K562 (cell line): ENCODE data around the gene PTH1R. TPM values are rescaled to one million over a fixed set of nuclear protein-coding genes. Genes with fewer than 3 reads are reported as not detected.

Experiments used
- ATAC-seq: fragments of 200-7000 bp; cut with Tn5 transposase; 3 replicates; pipeline ENCODE4 v1.9.1; 2020; ENCODE audit warnings: moderate library complexity
- BruUV-seq: library from RNA; stranded (reverse); fragments of 400-500 nt; replicated peaks from 2 replicates; lab custom pipeline; 2021; lab: Mats Ljungman, UMichigan
- CTCF ChIA-PET: fragments of 300-600 bp; formaldehyde crosslinking; extraction: SDS; loops from one replicate; lab custom pipeline; 2021; ENCODE audit warnings: low intra/inter-chr PET ratio; lab: Yijun Ruan, JAX
- POLR2A ChIA-PET: fragments of 300-600, 350-650 bp; sonication (Branson Sonifier 250); formaldehyde crosslinking; extraction: SDS; loops from one replicate; lab custom pipeline; 2021; ENCODE audit warnings: antibody characterized with exemption, inconsistent platforms; lab: Yijun Ruan, JAX
- DNase-seq, 4 experiments: peaks; one replicate each; pipeline versions ENCODE4 v3.0.0 to v3.0.0-alpha.2; 2011 to 2018; ENCODE audit warnings: low spot score in 3 of 4, mixed read lengths in 3 of 4; ENCODE audit errors: extremely low read depth in 1 of 4
- FAIRE-seq: peaks from 2 replicates; lab custom pipeline; 2011; peaks lifted over from hg19 to GRCh38; lab: Jason Lieb, UNC
- H2AFZ ChIP-seq: 2 replicates; pipeline ENCODE4 v1.6.0; 2011; ENCODE audit warnings: low read depth, low read length, control low read depth, inconsistent platforms
- H3K27ac ChIP-seq: fragments of 200-600 bp; 3 replicates; pipeline ENCODE4 v1.8.0; 2011; ENCODE audit warnings: low read depth, mild to moderate bottlenecking, control low read depth, inconsistent platforms, low read length, moderate library complexity, mixed read lengths; ENCODE audit errors: extremely low read depth
- H3K27me3 ChIP-seq, 2 experiments: fragments of 300-600 bp in 1 of 2; 2 replicates in 1 of 2; 3 replicates in 1 of 2; pipeline versions ENCODE4 v1.6.0 to v1.8.0; 2011; ENCODE audit warnings: inconsistent platforms in 2 of 2, low read length in 2 of 2, mild to moderate bottlenecking in 1 of 2, mixed read lengths in 1 of 2, moderate library complexity in 1 of 2; ENCODE audit not compliant: control insufficient read depth in 2 of 2, insufficient read depth in 2 of 2
- H3K36me3 ChIP-seq: fragments of 300-600 bp; 3 replicates; pipeline ENCODE4 v1.8.0; 2011; ENCODE audit warnings: mild to moderate bottlenecking, low read length, inconsistent platforms; ENCODE audit not compliant: control insufficient read depth, insufficient read depth
- H3K4me1 ChIP-seq, 2 experiments: fragments of 200-600 bp in 1 of 2; replicated peaks in 1 of 2; 2 replicates in 1 of 2; 3 replicates in 1 of 2; pipeline versions ENCODE4 v1.5.1 to v1.8.0; 2011; ENCODE audit warnings: inconsistent platforms in 2 of 2, low read length in 2 of 2, mild to moderate bottlenecking in 1 of 2, mixed read lengths in 1 of 2, moderate library complexity in 1 of 2; ENCODE audit not compliant: control insufficient read depth in 2 of 2, insufficient read depth in 2 of 2
- H3K4me2 ChIP-seq: 2 replicates; pipeline ENCODE4 v1.6.1; 2011; ENCODE audit warnings: low read length, control low read depth, inconsistent platforms, mixed read lengths; ENCODE audit not compliant: insufficient read depth
- H3K4me3 ChIP-seq: fragments of 200-600 bp; sonication (generic), shearing (Covaris generic); 2 replicates; pipeline ENCODE4 v1.5.1; 2016; ENCODE audit warnings: control low read depth, inconsistent platforms
- H3K79me2 ChIP-seq: fragments of 200-600 bp; 3 replicates; pipeline ENCODE4 v1.8.0; 2011; ENCODE audit warnings: low read length, inconsistent platforms; ENCODE audit not compliant: control insufficient read depth, insufficient read depth
- H3K9ac ChIP-seq, 2 experiments: 2 replicates each; pipeline versions ENCODE4 v1.6.0 to v1.6.1; 2011; ENCODE audit warnings: low read depth in 2 of 2, low read length in 2 of 2, control low read depth in 1 of 2, inconsistent platforms in 1 of 2, mild to moderate bottlenecking in 1 of 2, mixed read lengths in 1 of 2; ENCODE audit not compliant: insufficient read depth in 1 of 2
- H3K9me1 ChIP-seq: one replicate; pipeline ENCODE4 v1.6.0; 2011; ENCODE audit warnings: inconsistent platforms, mild to moderate bottlenecking, low read length, moderate library complexity; ENCODE audit not compliant: control insufficient read depth, insufficient read depth
- H3K9me3 ChIP-seq: replicated peaks from 2 replicates; pipeline ENCODE4 v1.5.1; 2011; ENCODE audit warnings: low read depth, low read length, inconsistent platforms; ENCODE audit not compliant: control insufficient read depth, insufficient read depth
- H4K20me1 ChIP-seq: replicated peaks from 2 replicates; pipeline ENCODE4 v1.6.1; 2011; ENCODE audit warnings: low read length, inconsistent platforms, mixed read lengths; ENCODE audit not compliant: control insufficient read depth, insufficient read depth
- MED1 ChIP-seq: sonication (generic); formaldehyde crosslinking; IDR thresholded peaks from 2 replicates; pipeline ENCODE4 v1.8.1; 2023; ENCODE audit warnings: missing genetic modification reagents, borderline replicate concordance
- MYNN ChIP-seq, 2 experiments: sonication (generic); formaldehyde crosslinking in 1 of 2; IDR thresholded peaks; 2 replicates each; pipeline versions ENCODE4 v1.5.0 to v1.6.1; 2016 to 2020; ENCODE audit warnings: antibody characterized with exemption in 1 of 2, missing genetic modification reagents in 1 of 2
- POLR2G ChIP-seq: fragments of 200-400 bp; formaldehyde crosslinking; IDR thresholded peaks from 2 replicates; pipeline ENCODE4 v1.6.1; 2017; ENCODE audit warnings: low read depth, mild to moderate bottlenecking, antibody characterized with exemption, low read length, moderate library complexity
- ZFX ChIP-seq: sonication (generic); formaldehyde crosslinking; IDR thresholded peaks from 2 replicates; pipeline ENCODE4 v1.8.0; 2022; ENCODE audit warnings: mild to moderate bottlenecking, missing genetic modification reagents, moderate library complexity
- WGBS: fragments of 100-300 bp; shearing (Covaris generic); methylation state at CpG from one replicate; pipeline ENCODE4 v1.1.6; 2016; ENCODE audit warnings: low coverage, mixed read lengths; ENCODE audit not compliant: insufficient coverage; ENCODE audit errors: missing lambda C conversion rate; 5-methylcytosine and 5-hydroxymethylcytosine counted together
- in situ Hi-C: fragments of 300-500 bp; cut with MboI; formaldehyde crosslinking; loops from 4 replicates; pipeline ENCODE4 v1.15.0; 2018; ENCODE audit warnings: inconsistent platforms, mixed read lengths
- intact Hi-C: fragments of 100-400 bp; cut with micrococcal nuclease; formaldehyde crosslinking; loops from 2 replicates; pipeline ENCODE4 v1.14.2; 2022
- polyA plus RNA-seq, 8 experiments: library from polyadenylated mRNA; depleted of rRNA in 4 of 8; stranded (reverse) in 5 of 8; unstranded in 3 of 8; fragments of >200 nt; fragmentation: Nextera tagmentation in 2 of 8; fragmentation: Illumina TruSeq in 1 of 8; extraction: Ambion mirVana in 2 of 8; extraction: Trizol in 1 of 8; gene quantifications; 2 replicates each; pipeline versions ENCODE4 v1.2.1 to v1.2.3, GENCODE V29; 2011 to 2014; ENCODE audit warnings: inconsistent platforms in 1 of 8, missing spikeins in 1 of 8
- total RNA-seq, 7 experiments: library from RNA; depleted of rRNA in 6 of 7; stranded (reverse); fragments of >200 nt in 6 of 7; fragmentation: Illumina TruSeq in 2 of 7; extraction: Trizol in 2 of 7; gene quantifications; 2 replicates each; pipeline versions ENCODE4 v1.2.1 to v1.2.3, GENCODE V29; 2011 to 2021; ENCODE audit warnings: low replicate concordance in 1 of 7
- TF ChIP-seq, protein P1 (sequence below): sonication (generic); formaldehyde crosslinking; IDR thresholded peaks from 2 replicates; pipeline ENCODE4 v1.9.0; 2022; ENCODE audit warnings: mild to moderate bottlenecking, missing genetic modification reagents
- TF ChIP-seq, protein P2 (sequence below): sonication (generic); formaldehyde crosslinking; IDR thresholded peaks from 2 replicates; pipeline ENCODE4 v1.8.1; 2023; ENCODE audit warnings: mild to moderate bottlenecking, missing genetic modification reagents

The PTH1R gene
- total and polyA plus RNA-seq, 9 of the 15 experiments (the other 6 are each of a cell fraction or from before 2014, with no cell fraction given): not detected

GRCh38 chr3:46944191-46944590, 66.7 kb downstream of the PTH1R start:
- H3K9me3 ChIP-seq: no peaks in the 10 kb centered on the region
- peaks cover 41% of the 10 kb centered on the region for H3K9me1 ChIP-seq
- no peak overlapping the region for H2AFZ ChIP-seq
- DNase-seq (no peak), ATAC-seq (peak; percentile 7; the same call in 2 of the 3 replicates), FAIRE-seq (no peak)
- TF ChIP-seq MED1 (CRISPR knock-in tag) (0 out of 2 replicates have a peak, but pooled peaks have one; percentile 66), ZFX (CRISPR knock-in tag) (0 out of 2 replicates have a peak, but pooled peaks have one; percentile 22), MYNN (IDR thresholded peaks at IDR 0.05) (no peak), MYNN (CRISPR knock-in tag; IDR thresholded peaks at IDR 0.05) (no peak), POLR2G (0 out of 2 replicates have a peak, but pooled peaks have one; percentile 41)
- TF ChIP-seq, protein P1, sequence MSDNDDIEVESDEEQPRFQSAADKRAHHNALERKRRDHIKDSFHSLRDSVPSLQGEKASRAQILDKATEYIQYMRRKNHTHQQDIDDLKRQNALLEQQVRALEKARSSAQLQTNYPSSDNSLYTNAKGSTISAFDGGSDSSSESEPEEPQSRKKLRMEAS (CRISPR knock-in tag): peak; percentile 69
- TF ChIP-seq, protein P2, sequence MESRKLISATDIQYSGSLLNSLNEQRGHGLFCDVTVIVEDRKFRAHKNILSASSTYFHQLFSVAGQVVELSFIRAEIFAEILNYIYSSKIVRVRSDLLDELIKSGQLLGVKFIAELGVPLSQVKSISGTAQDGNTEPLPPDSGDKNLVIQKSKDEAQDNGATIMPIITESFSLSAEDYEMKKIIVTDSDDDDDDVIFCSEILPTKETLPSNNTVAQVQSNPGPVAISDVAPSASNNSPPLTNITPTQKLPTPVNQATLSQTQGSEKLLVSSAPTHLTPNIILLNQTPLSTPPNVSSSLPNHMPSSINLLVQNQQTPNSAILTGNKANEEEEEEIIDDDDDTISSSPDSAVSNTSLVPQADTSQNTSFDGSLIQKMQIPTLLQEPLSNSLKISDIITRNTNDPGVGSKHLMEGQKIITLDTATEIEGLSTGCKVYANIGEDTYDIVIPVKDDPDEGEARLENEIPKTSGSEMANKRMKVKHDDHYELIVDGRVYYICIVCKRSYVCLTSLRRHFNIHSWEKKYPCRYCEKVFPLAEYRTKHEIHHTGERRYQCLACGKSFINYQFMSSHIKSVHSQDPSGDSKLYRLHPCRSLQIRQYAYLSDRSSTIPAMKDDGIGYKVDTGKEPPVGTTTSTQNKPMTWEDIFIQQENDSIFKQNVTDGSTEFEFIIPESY: peak; percentile 36; the same call in 1 of the 2 replicates
- ChIA-PET CTCF (no interaction called here), POLR2A (interaction anchor here (0.6 to 1.7 kb wide), 4 partner anchors 9 to 51 kb away, joined by 3 to 10 read pairs (median 5); no protein-coding TSS in a partner anchor)
- in situ Hi-C loops (no loop called here), intact Hi-C loops (no loop called here)
- H3K4me3 ChIP-seq: no peak overlapping the region
- BruUV-seq: no TSS peak
- H3K9ac ChIP-seq: peak overlapping the region; percentile 4 to 67; a peak in 3 of 4 replicates
- peaks cover 34 to 57% of the 10 kb centered on the region in 2 experiments for H3K4me1 ChIP-seq
- peak overlapping the region; percentile 23; the same call in 1 of the 3 replicates for H3K27ac ChIP-seq
- H3K4me2 ChIP-seq: no peak overlapping the region; the same call in 1 of the 2 replicates
- peaks cover 88% of the 10 kb centered on the region for H4K20me1 ChIP-seq
- H3K36me3 ChIP-seq: peaks cover 86% of the 10 kb centered on the region
- H3K27me3 ChIP-seq: no peaks in the 10 kb centered on the region
- 82% methylated on average over 8 of the region's 8 CpGs for WGBS
- peaks cover 95% of the 10 kb centered on the region for H3K79me2 ChIP-seq
